Ovary (tissue), 3 donors: ENCODE measurements around the gene GGA3.

Experiments used
- CTCF ChIP-seq, 3 donors: fragments of 450-650 bp in 2 of 3; fragments of 200-600 bp in 1 of 3; IDR thresholded peaks; one replicate each; pipeline versions ENCODE4 v1.5.1 to v1.8.0; 2016 to 2022; ENCODE audit warnings: antibody characterized with exemption in 3 of 3, mild to moderate bottlenecking in 1 of 3
- EP300 ChIP-seq: sonication (generic); formaldehyde crosslinking; IDR thresholded peaks from one replicate; pipeline ENCODE4 v1.6.1; 2017; ENCODE audit warnings: antibody characterized with exemption
- POLR2A ChIP-seq: fragments of 450-650 bp; IDR thresholded peaks from one replicate; pipeline ENCODE4 v1.6.1; 2017; ENCODE audit warnings: antibody characterized with exemption, mild to moderate bottlenecking, moderate library complexity
- donor health status: DM: no; HTN: no; CAD: no.

- TF ChIP-seq EP300 = no peak
- no peak for TF ChIP-seq CTCF (IDR thresholded peaks at IDR 0.05)
- no peak for TF ChIP-seq POLR2A
These were observed 18.9 kb downstream of the GGA3 start for GRCh38 chr17:75242461-75243042.
